Prostate gland (tissue), 2 donors: ENCODE measurements around the gene SLC25A36. TPM values are rescaled to one million over a fixed set of nuclear protein-coding genes. Genes with fewer than 3 reads are reported as not detected.
"Not testable (repeated sequence)": the region's sequence is repeated elsewhere in the genome, so short reads cannot be mapped to it uniquely, and the experiment has no call there.

Experiments
- DNase-seq: peaks from one replicate; pipeline ENCODE4 v3.0.0-alpha.2; 2019; ENCODE audit warnings: low spot score
- H3K27ac ChIP-seq, 2 donors: fragments of 200-600 bp; sonication (generic); 2 replicates each; pipeline ENCODE4 v1.5.1; 2017 to 2019
- H3K27me3 ChIP-seq: fragments of 200-600 bp; sonication (generic); replicated peaks from 2 replicates; pipeline ENCODE4 v1.5.1; 2019; ENCODE audit not compliant: insufficient read depth
- H3K36me3 ChIP-seq, 2 donors: fragments of 200-600 bp; sonication (generic); 1 replicate in 1 of 2; 2 replicates in 1 of 2; pipeline versions ENCODE4 v1.5.1 to v1.8.1; 2017 to 2019
- H3K4me1 ChIP-seq: fragments of 200-600 bp; sonication (generic); replicated peaks from 2 replicates; pipeline ENCODE4 v1.5.1; 2019
- H3K4me3 ChIP-seq, 2 donors: fragments of 200-600 bp; sonication (generic); 2 replicates each; pipeline ENCODE4 v1.5.1; 2017 to 2019
- H3K9me3 ChIP-seq: fragments of 200-600 bp; sonication (generic); 2 replicates; pipeline ENCODE4 v1.5.1; 2017
- CTCF ChIP-seq, 4 experiments: fragments of 200-600 bp in 2 of 4; fragments of 450-650 bp in 2 of 4; sonication (generic) in 2 of 4; IDR thresholded peaks; 1 replicate in 3 of 4; 2 replicates in 1 of 4; pipeline ENCODE4 v1.5.1; 2016 to 2019; ENCODE audit warnings: antibody characterized with exemption in 4 of 4, mild to moderate bottlenecking in 2 of 4, moderate library complexity in 2 of 4
- POLR2A ChIP-seq: fragments of 450-650 bp; IDR thresholded peaks from one replicate; pipeline ENCODE4 v1.6.1; 2016; ENCODE audit warnings: antibody characterized with exemption, mild to moderate bottlenecking
- POLR2AphosphoS5 ChIP-seq: sonication (generic); formaldehyde crosslinking; IDR thresholded peaks from one replicate; pipeline ENCODE4 v1.6.1; 2017; ENCODE audit warnings: antibody characterized with exemption
- WGBS: methylation state at CpG from one replicate; pipeline ENCODE4 v1.1.5; 2018; 5-methylcytosine and 5-hydroxymethylcytosine counted together
- intact Hi-C: fragments of 100-400 bp; cut with DNase I; formaldehyde crosslinking; loops from one replicate; pipeline ENCODE4 v1.14.2; 2022
- total RNA-seq, 2 donors: library from RNA; depleted of rRNA; stranded (reverse); fragments of >200 nt; gene quantifications; one replicate each; pipeline ENCODE4 v1.1.0, GENCODE V29; 2016

SLC25A36 gene
- total RNA-seq, 2 donors from 2014 or later: 91.0 to 93.9 TPM

- TF ChIP-seq POLR2AphosphoS5 (no peak), POLR2A (no peak), CTCF (IDR thresholded peaks at IDR 0.05) (no peak)
- H3K9me3 ChIP-seq: no peaks in the 10 kb centered on the region
- intact Hi-C loops: no loop called here
- no peak overlapping the region for H3K4me3 ChIP-seq
- H3K4me1 ChIP-seq: no peaks in the 10 kb centered on the region
- H3K36me3 ChIP-seq: no peaks in the 10 kb centered on the region
- H3K27me3 ChIP-seq: no peaks in the 10 kb centered on the region
- 89% methylated on average over 5 of the region's 5 CpGs for WGBS
- H3K27ac ChIP-seq: no peak overlapping the region
- no peak for DNase-seq
Observed at GRCh38 chr3:140948460-140949249, 7.0 kb downstream of the SLC25A36 start.

GRCh38 chr3:140950144-140950543 lies 8.5 kb downstream of the SLC25A36 start:
- Histone ChIP-seq H3K4me3 (no peak overlapping the region), H3K27ac (no peak overlapping the region), H3K9me3 (no peaks in the 10 kb centered on the region), H3K36me3 (no peaks in the 10 kb centered on the region), H3K27me3 (no peaks in the 10 kb centered on the region), H3K4me1 (no peaks in the 10 kb centered on the region)
- no peak for DNase-seq
- no peak for TF ChIP-seq CTCF (IDR thresholded peaks at IDR 0.05)
- TF ChIP-seq POLR2AphosphoS5: no peak
- TF ChIP-seq POLR2A: no peak
- intact Hi-C loops: no loop called here
- WGBS: 71% methylated on average over 1 of the region's 1 CpG

- no peak for DNase-seq
- H3K4me3 ChIP-seq: no peak overlapping the region
- 71% methylated on average over 2 of the region's 2 CpGs for WGBS
- intact Hi-C loops: no loop called here
- H3K27ac ChIP-seq: no peak overlapping the region
- TF ChIP-seq CTCF (IDR thresholded peaks at IDR 0.05) (no peak), POLR2A (no peak), POLR2AphosphoS5 (no peak)
- no peaks in the 10 kb centered on the region for H3K9me3 ChIP-seq
- H3K36me3 ChIP-seq: no peaks in the 10 kb centered on the region
- H3K4me1 ChIP-seq: no peaks in the 10 kb centered on the region
- H3K27me3 ChIP-seq: no peaks in the 10 kb centered on the region
Observed at GRCh38 chr3:140950863-140951262, 9.2 kb downstream of the SLC25A36 start.

GRCh38 chr3:140951750-140952149 lies 10.1 kb downstream of the SLC25A36 start:
- H3K36me3 ChIP-seq, H3K4me1 ChIP-seq, H3K9me3 ChIP-seq, intact Hi-C loops, H3K4me3 ChIP-seq, H3K27ac ChIP-seq, H3K27me3 ChIP-seq, DNase-seq: not testable (repeated sequence)
- 91% methylated on average over 5 of the region's 5 CpGs for WGBS

- 84% methylated on average over 5 of the region's 5 CpGs for WGBS
Observed at GRCh38 chr3:140953028-140953960, 11.7 kb downstream of the SLC25A36 start.

More at GRCh38 chr3:140953028-140953960, 11.7 kb downstream of the SLC25A36 start:
- H3K36me3 ChIP-seq: no peaks in the 10 kb centered on the region
- no peaks in the 10 kb centered on the region for H3K9me3 ChIP-seq
- TF ChIP-seq POLR2AphosphoS5 (no peak), CTCF (IDR thresholded peaks at IDR 0.05) (no peak)
- H3K27ac ChIP-seq: no peak overlapping the region
- no peak overlapping the region for H3K4me3 ChIP-seq
- no peak for DNase-seq
- H3K27me3 ChIP-seq: no peaks in the 10 kb centered on the region
- no peaks in the 10 kb centered on the region for H3K4me1 ChIP-seq
- intact Hi-C loops: no loop called here
